Limb (tissue), 2 donors: Measurements from ENCODE around the gene FOXK1.

Experiments
- DNase-seq, 2 donors: peaks; one replicate each; pipeline ENCODE4 v3.0.0-alpha.2; 2016; ENCODE audit errors: extremely low spot score in 2 of 2

FOXK1 gene

GRCh38 chr7:4764402-4765007 lies 82.4 kb downstream of the FOXK1 start:
- DNase-seq = no peak

DNA sequence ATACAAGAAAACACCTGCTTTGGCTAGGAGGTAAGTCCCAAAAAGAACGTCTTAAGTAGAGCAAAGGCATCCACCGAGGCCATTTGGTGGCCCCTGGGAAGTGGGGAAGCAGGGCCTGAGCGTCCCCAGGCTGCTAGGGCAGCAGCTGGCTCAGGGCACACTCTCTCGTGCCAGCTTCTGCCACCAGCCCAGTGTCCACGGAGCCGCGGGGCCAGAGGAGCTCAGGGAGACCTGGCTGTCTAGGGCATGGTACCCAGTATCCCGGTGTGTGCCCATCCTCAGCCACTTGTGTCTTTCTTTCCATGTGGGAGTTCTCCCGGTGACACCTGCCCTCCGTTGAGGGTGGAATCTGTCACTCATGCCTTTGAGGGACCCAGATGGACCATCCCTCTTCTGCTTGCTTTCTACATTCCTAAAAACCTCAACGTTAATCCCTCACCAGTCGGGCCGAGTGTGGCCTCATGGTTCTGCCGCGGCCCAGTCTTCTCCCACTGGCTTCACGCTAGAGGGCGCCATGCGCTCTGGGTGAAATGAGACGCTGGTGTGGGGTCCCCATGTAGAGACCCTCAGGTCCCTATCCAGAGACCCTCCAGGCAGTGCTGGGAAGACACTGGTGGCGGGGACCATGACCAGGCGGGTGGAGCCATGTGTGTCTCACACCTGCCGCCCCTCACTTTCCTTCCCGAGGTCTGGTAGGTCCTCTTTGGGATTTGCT lies 83.8 kb downstream of the FOXK1 start:
- DNase-seq = no peak

DNA sequence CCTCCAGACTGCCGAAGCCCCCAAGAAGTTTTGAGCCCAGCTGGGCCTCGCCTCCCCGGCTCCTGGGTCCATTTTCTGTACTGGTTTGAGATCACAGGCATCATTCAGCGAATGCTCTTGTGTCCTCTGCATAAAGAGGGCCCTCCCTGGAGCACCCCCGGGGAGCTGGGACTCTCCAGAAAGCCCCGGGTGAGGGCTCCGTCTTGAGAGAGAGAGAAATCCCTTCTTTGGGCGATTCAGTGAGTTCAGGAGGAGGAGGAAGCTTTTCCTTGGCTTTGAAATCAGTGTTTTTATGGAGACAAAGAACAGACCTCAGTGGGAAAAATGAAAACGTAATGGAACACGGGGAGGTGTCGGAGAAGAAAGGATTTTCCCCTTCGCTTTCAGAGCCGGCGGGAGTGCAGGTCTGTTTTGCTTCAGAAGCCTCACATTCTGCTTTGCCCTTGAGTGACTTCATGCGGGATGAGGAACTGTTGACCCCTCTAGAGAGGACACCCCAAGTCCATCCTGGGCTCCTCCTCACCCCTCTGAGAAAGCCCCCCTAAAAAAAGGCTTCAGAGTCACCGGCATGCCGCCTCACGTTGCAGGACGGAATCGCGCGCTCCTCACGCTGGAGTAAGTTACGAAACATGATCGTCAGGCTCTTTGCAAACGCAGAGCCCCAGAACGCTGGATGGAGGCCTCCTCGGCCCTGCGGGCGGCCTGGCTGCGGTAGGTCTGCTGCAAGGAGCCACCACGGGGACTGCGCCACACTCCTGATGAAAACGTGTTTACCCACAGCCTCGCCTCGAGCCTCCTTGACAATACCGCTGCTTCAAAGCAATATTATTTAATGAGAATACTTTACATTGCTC lies 84.8 kb downstream of the FOXK1 start:
- peak in 1 of 2 donors; percentile 27 for DNase-seq

GRCh38 chr7:4768597-4769569 lies 86.8 kb downstream of the FOXK1 start:
- no peak for DNase-seq

GRCh38 chr7:4769761-4770160 lies 87.7 kb downstream of the FOXK1 start:
- DNase-seq = no peak

GRCh38 chr7:4770886-4771285 lies 88.8 kb downstream of the FOXK1 start:
- DNase-seq = no peak

DNA sequence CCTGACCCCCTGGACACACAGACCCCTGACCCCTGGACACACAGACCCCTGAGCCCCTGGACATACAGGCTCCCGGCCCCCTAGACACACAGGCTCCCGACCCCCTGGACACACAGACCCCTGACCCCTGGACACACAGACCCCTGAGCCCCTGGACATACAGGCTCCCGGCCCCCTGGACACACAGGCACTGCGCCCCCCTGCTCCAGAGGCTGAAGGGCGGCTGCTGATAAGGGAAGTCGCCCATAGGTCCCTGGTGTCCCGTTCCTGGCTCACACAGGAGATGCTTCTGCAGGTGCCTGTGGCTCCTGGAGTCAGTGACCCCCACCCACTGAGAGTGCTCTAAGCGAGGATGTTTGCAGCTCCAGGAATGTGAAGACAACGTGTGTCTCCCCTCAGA lies 89.6 kb downstream of the FOXK1 start:
- no peak for DNase-seq

DNA sequence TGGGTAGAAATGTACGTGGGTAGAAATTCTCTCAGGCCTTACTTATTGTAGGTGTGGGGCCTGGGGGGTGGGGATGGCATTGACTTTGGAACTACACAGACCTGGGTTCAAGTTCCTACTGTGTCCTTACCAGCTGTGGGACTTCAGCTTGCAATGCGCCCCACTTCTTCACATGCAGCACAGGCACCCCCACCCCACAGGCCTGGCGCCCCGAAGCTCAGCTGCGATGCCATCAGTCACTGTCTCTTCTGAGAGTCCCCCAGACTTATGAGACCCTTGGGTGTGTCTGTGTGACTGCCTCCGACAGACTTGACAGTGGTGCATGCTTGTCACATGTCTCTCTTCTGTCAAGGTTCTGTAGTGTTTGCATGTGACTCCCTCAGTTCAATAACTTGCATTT lies 90.2 kb downstream of the FOXK1 start:
- DNase-seq = no peak

GRCh38 chr7:4774007-4774406 lies 91.9 kb downstream of the FOXK1 start:
- DNase-seq = no peak

- DNase-seq = peak in 1 of 2 donors; percentile 31
Measured at GRCh38 chr7:4774658-4775249, 92.7 kb downstream of the FOXK1 start.

DNA sequence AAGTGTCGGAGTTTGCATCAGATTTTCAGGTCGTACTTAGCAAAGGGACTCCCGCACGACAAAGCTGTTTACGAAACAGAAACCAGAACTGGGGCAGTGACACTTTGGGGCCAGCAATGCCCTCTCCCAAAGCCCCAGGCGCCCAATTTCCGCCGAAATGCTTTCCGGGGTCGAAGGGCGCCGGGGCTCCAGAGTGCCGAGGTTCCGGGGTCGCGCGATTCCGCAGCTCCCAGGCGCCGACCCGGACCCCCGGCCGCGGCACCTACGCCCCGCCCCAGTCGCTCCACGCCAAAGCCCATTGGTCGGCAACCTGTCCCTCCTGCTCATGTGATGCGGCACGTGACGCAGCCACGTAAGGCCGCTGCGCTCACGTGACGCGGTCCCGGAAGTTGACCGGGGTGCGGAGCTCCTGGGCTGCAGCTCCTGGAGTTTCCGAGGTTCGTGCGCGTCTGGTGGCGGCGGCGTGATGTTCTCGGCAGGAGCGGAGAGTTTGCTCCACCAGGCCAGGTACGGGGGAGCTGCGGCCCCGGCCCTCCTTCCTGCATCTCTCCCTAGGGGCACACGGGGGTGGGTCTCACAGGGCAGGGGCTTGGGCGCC lies 93.3 kb downstream of the FOXK1 start, which contains the start of gene AP5Z1:
Gene AP5Z1 (plus strand): TSS at position 374 of the 598 bp plus-strand sequence. CDS start 93 bp downstream, at position 467.
- peak; percentile 93 to 95 for DNase-seq

DNA sequence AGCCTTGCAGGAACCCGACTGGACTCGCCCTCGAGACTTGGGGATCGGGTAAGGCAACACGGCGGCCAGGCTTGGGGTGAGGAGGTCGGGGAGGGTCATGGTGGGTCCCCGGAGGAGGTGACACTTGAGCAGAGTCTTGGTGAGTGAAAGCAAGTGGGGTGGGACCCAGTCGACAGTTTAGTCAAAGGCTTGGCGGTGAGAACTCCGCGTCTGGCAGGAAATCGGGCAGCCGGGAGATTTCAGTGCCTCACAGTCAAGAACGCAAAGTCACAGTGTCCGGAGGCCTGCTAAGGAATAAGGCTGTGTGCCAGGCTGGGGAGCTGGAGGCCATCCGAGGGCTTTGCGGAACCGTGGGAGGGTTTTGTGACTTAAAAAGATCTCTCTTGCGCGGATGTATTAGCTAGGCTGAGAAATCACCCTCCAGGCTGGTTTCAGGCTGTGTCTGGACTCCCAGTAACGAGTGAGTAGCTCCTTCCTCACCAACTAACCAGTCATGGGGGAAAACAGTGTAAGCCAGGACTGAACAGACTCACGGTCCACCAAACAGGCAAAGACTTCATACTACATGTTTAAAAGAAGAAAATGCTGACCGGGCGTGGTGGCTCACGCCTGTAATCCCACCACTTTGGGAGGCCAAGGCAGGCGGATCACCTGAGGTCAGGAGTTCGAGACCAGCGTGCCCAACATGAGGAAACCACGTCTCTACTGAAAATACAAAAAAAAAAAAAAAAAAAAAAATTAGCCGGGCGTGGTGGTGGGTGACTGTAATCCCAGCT lies 93.9 kb downstream of the FOXK1 start:
- no peak for DNase-seq

- no peak for DNase-seq
Measured at GRCh38 chr7:4779118-4779517, 97.0 kb downstream of the FOXK1 start.

GRCh38 chr7:4781366-4782069 lies 99.4 kb downstream of the FOXK1 start:
- no peak for DNase-seq

DNA sequence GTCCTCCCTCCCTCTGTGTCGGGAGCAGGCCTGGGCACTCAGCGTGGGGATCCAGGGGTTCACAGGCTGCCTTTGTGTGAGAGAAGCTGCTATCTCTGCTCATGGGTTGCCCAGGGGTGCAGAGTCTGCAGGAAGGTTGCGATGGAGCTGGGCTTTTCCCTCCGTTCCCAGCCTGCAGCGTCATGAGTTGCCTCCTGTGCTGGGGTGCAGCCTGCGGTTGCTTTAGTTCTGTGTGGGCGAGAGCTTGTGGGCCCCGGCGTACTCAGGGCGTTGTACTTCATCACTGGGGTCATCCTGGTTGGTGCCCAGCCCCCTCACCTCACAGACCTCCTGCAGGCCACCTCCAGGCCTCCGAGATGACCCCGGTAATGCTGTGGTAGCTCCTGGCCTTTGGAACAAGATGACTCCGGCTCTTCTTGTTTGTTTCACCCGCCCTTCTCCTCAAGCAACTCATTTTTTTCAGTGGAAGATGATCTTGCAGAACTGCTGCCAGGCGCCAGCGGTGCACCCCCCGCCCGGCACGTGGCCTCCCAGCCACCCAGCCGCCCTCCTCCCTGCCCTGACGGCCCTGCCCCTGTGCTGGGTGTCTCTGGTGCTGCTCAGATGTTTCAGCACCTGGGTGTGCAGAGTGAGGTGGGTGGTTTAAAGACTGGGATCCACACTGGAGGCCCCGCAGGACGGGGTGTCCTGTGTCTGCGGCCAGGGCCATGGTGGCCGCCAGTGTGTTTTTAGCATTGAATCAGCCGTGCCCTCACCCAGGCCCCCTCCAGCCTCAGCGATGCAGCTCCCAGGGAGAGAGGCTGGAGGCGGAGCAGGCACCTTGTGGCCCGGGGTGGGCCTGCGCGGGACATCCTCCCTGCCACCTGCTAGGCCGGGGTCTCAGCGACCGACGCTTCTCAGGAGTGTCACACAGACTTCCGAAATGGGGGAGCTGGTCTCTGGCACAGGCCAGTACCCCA lies 100.5 kb downstream of the FOXK1 start:
- DNase-seq = no peak

DNA sequence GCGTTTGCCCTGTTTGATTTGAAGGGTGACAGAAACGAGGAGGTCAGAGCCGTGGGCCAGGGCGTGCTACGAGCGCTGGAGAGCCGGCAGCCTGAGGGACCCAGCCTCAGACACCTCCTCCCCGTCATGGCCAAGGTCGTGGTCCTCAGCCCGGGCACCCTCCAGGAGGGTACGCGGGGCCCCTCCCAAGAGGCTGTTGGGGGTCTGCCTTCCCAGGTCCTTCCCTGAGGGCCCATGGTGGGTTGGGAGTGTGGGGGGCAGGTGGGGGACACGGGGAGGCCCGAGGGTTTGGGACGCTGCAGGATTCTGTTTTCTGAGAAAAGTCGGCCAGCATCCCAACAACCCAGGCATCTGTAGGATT lies 101.2 kb downstream of the FOXK1 start:
- no peak for DNase-seq

- no peak for DNase-seq
Measured at GRCh38 chr7:4783762-4784351, 101.8 kb downstream of the FOXK1 start.
